Liver (tissue), 9 donors: ENCODE results near the gene CREB1. TPM values are rescaled to one million over a fixed set of nuclear protein-coding genes. Genes with fewer than 3 reads are reported as not detected.

Experiments used
- DNase-seq: peaks from one replicate; pipeline ENCODE4 v3.0.0-alpha.2; 2017; ENCODE audit warnings: low spot score
- H3K27ac ChIP-seq, 2 donors: one replicate each; pipeline ENCODE4 v1.7.0; 2013; ENCODE audit warnings: inconsistent platforms in 2 of 2, low read length in 2 of 2, control low read depth in 1 of 2, low read depth in 1 of 2, mild to moderate bottlenecking in 1 of 2
- H3K27me3 ChIP-seq, 4 donors: one replicate each; pipeline versions ENCODE4 v1.6.1 to v1.7.0; 2013; ENCODE audit warnings: low read length in 3 of 4, inconsistent platforms in 1 of 4, mild to moderate bottlenecking in 1 of 4, moderate library complexity in 1 of 4; ENCODE audit not compliant: control insufficient read depth in 4 of 4, insufficient read depth in 4 of 4
- H3K36me3 ChIP-seq, 4 donors: one replicate each; pipeline versions ENCODE4 v1.6.1 to v1.7.0; 2013; ENCODE audit warnings: low read length in 3 of 4, mild to moderate bottlenecking in 3 of 4, low read depth in 1 of 4, moderate library complexity in 1 of 4; ENCODE audit not compliant: control insufficient read depth in 4 of 4, insufficient read depth in 3 of 4
- H3K4me1 ChIP-seq, 4 donors: one replicate each; pipeline versions ENCODE4 v1.6.1 to v1.7.0; 2013; ENCODE audit warnings: low read length in 3 of 4, mild to moderate bottlenecking in 3 of 4, moderate library complexity in 1 of 4; ENCODE audit not compliant: control insufficient read depth in 4 of 4, insufficient read depth in 4 of 4
- H3K4me3 ChIP-seq, 3 donors: one replicate each; pipeline versions ENCODE4 v1.6.1 to v1.7.0; 2013; ENCODE audit warnings: low read length in 3 of 3, control low read depth in 1 of 3, low read depth in 1 of 3, mild to moderate bottlenecking in 1 of 3
- H3K9ac ChIP-seq, 2 donors: one replicate each; pipeline ENCODE4 v1.7.0; 2013; ENCODE audit warnings: low read length in 2 of 2, mild to moderate bottlenecking in 2 of 2, moderate library complexity in 2 of 2, control low read depth in 1 of 2, low read depth in 1 of 2
- H3K9me3 ChIP-seq, 4 donors: one replicate each; pipeline versions ENCODE4 v1.6.1 to v1.7.0; 2013; ENCODE audit warnings: low read length in 3 of 4; ENCODE audit not compliant: control insufficient read depth in 4 of 4
- EGR1 ChIP-seq, 2 donors: IDR thresholded peaks; 2 replicates each; pipeline ENCODE4 v1.6.1; 2016 to 2018; ENCODE audit warnings: antibody characterized with exemption in 2 of 2, low read depth in 2 of 2
- FOXA2 ChIP-seq: IDR thresholded peaks from 2 replicates; pipeline ENCODE4 v1.6.1; 2016; ENCODE audit warnings: antibody characterized with exemption
- HNF4A ChIP-seq, 2 donors: conservative IDR thresholded peaks; 2 replicates each; pipeline ENCODE4 v1.6.1; 2016; ENCODE audit warnings: antibody characterized with exemption in 2 of 2, mild to moderate bottlenecking in 2 of 2
- HNF4G ChIP-seq: IDR thresholded peaks from 2 replicates; pipeline ENCODE4 v1.6.1; 2016; ENCODE audit warnings: antibody characterized with exemption
- JUND ChIP-seq, 2 donors: IDR thresholded peaks; 2 replicates each; pipeline ENCODE4 v1.6.1; 2016; ENCODE audit warnings: antibody characterized with exemption in 2 of 2
- MAX ChIP-seq: IDR thresholded peaks from 2 replicates; pipeline ENCODE4 v1.6.1; 2016; ENCODE audit warnings: antibody characterized with exemption
- NR2F2 ChIP-seq: IDR thresholded peaks from 2 replicates; pipeline ENCODE4 v1.6.1; 2016; ENCODE audit warnings: antibody characterized with exemption
- REST ChIP-seq: IDR thresholded peaks from 2 replicates; pipeline ENCODE4 v1.6.1; 2016; ENCODE audit warnings: antibody characterized with exemption, mild to moderate bottlenecking
- RXRA ChIP-seq, 2 donors: IDR thresholded peaks; 2 replicates each; pipeline ENCODE4 v1.6.1; 2017 to 2018; ENCODE audit warnings: antibody characterized with exemption in 2 of 2, mild to moderate bottlenecking in 1 of 2
- SP1 ChIP-seq: IDR thresholded peaks from 2 replicates; pipeline ENCODE4 v1.6.1; 2018; ENCODE audit warnings: antibody characterized with exemption, mild to moderate bottlenecking
- TAF1 ChIP-seq: conservative IDR thresholded peaks from 2 replicates; pipeline ENCODE4 v1.6.1; 2016; ENCODE audit warnings: antibody characterized with exemption, mild to moderate bottlenecking
- YY1 ChIP-seq: IDR thresholded peaks from 2 replicates; pipeline ENCODE4 v1.6.1; 2016; ENCODE audit warnings: antibody characterized with exemption, mild to moderate bottlenecking
- WGBS: extraction: QIAGEN DNeasy Blood & Tissue Kit; methylation state at CpG from one replicate; pipeline ENCODE4 v1.1.7; 2013; 5-methylcytosine and 5-hydroxymethylcytosine counted together
- polyA plus RNA-seq, 2 donors: library from polyadenylated mRNA; stranded (reverse) in 1 of 2; unstranded in 1 of 2; fragments of 200-250 nt in 1 of 2; fragments of >200 nt in 1 of 2; fragmentation: Nextera tagmentation in 1 of 2; extraction: Ambion mirVana in 1 of 2; gene quantifications; one replicate each; pipeline versions ENCODE4 v1.2.1 to v1.2.3, GENCODE V29; 2013 to 2015
- total RNA-seq, 2 donors: library from RNA; depleted of rRNA; stranded (reverse); fragments of >200 nt; gene quantifications; one replicate each; pipeline ENCODE4 v1.2.3, GENCODE V29; 2014
- TF ChIP-seq, protein P1 (sequence below): IDR thresholded peaks from 2 replicates; pipeline ENCODE4 v1.6.1; 2016; ENCODE audit warnings: antibody characterized with exemption
- TF ChIP-seq, protein P2 (sequence below): IDR thresholded peaks from 2 replicates; pipeline ENCODE4 v1.6.1; 2016; ENCODE audit warnings: antibody characterized with exemption
- donor health status: healthy.
- donor health status: healthy.
- donor health status: healthy.
- donor health status: healthy.
- donor health status: healthy.

CREB1 gene
- total and polyA plus RNA-seq, 4 donors, result 4.4 to 24.4 (median 14.5) TPM

DNA sequence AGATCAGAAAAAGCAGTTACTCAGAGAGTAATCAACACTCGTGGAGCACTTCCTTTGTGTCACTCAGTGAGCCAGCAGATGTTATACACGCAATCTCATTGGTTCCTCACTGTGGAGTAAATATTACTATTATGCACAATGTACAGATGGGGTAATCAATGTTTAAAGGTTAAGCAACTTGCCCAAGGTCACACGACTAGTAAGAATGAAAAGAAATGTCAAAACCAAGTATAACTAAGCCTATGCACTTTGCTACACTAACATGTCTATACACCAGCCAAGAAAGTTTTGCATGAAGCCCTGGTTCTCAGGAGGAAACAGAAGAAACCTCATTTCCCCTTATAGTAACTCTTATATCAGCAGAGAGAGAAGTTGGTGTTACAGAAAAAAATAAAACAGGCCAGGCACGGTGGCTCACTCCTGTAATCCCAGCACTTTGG lies 90.0 kb downstream of the CREB1 start:
- DNase-seq, result no peak
- Histone ChIP-seq H3K27ac (no peak overlapping the region), H3K27me3 (no peaks in the 10 kb centered on the region), H3K9ac (no peak overlapping the region), H3K36me3 (peaks cover 3 to 15% (median 9%) of the 10 kb centered on the region in 4 donors), H3K4me3 (no peak overlapping the region), H3K4me1 (peaks cover 0 to 13% (median 9%) of the 10 kb centered on the region in 4 donors), H3K9me3 (no peaks in the 10 kb centered on the region)
- TF ChIP-seq NR2F2 (no peak), SP1 (no peak), EGR1 (IDR thresholded peaks at IDR 0.05; ENCODE audit: low read depth in 2 of 2) (no peak), HNF4G (no peak), TAF1 (no peak)
- 62% methylated on average over 4 of the region's 4 CpGs for WGBS

DNA sequence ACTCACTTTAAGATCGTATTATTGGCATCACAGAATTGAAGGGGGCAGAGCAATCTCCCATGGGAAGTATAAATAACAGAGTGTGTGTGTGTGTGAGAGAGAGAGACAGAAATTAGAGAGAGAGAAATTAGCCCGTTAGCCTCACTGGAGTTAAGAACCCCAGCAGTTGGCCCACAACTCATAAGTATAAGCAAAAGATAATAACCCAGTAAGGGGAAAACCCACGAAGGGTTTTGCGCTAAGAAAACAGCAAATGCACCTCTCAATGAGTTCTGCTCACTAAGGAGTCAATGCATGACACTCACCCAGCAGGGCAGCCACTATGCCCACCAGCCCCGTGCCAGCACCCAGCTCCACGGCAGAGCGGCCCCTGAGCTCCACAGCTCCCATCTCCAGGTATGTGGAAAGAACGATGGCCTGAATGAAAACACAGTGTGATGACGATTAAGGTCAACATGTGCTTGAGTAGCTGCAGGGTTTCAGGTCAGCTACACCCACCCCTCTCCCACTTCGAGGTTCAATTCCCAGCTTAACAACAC lies 91.8 kb downstream of the CREB1 start:
- Histone ChIP-seq H3K4me3 (no peak overlapping the region), H3K36me3 (peaks cover 3 to 11% (median 9%) of the 10 kb centered on the region in 4 donors), H3K27me3 (no peaks in the 10 kb centered on the region), H3K27ac (no peak overlapping the region), H3K9ac (no peak overlapping the region), H3K4me1 (peaks cover 0 to 19% (median 10%) of the 10 kb centered on the region in 4 donors), H3K9me3 (no peaks in the 10 kb centered on the region)
- WGBS, result 89% methylated on average over 10 of the region's 10 CpGs
- no peak for DNase-seq
- no peak for TF ChIP-seq JUND (IDR thresholded peaks at IDR 0.05)
- no peak for TF ChIP-seq MAX
- no peak for TF ChIP-seq RXRA (IDR thresholded peaks at IDR 0.05)
- no peak for TF ChIP-seq NR2F2
- no peak for TF ChIP-seq HNF4G
- TF ChIP-seq YY1, result no peak
- no peak for TF ChIP-seq HNF4A (conservative IDR thresholded peaks at IDR 0.05)
- TF ChIP-seq, protein P1, sequence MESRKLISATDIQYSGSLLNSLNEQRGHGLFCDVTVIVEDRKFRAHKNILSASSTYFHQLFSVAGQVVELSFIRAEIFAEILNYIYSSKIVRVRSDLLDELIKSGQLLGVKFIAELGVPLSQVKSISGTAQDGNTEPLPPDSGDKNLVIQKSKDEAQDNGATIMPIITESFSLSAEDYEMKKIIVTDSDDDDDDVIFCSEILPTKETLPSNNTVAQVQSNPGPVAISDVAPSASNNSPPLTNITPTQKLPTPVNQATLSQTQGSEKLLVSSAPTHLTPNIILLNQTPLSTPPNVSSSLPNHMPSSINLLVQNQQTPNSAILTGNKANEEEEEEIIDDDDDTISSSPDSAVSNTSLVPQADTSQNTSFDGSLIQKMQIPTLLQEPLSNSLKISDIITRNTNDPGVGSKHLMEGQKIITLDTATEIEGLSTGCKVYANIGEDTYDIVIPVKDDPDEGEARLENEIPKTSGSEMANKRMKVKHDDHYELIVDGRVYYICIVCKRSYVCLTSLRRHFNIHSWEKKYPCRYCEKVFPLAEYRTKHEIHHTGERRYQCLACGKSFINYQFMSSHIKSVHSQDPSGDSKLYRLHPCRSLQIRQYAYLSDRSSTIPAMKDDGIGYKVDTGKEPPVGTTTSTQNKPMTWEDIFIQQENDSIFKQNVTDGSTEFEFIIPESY, result no peak
- no peak for TF ChIP-seq REST
- no peak for TF ChIP-seq FOXA2
- TF ChIP-seq, protein P2, sequence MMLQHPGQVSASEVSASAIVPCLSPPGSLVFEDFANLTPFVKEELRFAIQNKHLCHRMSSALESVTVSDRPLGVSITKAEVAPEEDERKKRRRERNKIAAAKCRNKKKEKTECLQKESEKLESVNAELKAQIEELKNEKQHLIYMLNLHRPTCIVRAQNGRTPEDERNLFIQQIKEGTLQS, result no peak
